H9 (cell line): ENCODE results near the gene TGFB1I1. TPM values are rescaled to one million over a fixed set of nuclear protein-coding genes. Genes with fewer than 3 reads are reported as not detected.

Experiments used
- DNase-seq: peaks from one replicate; pipeline ENCODE4 v3.0.0-alpha.2; 2017
- H2AFZ ChIP-seq: one replicate; pipeline ENCODE4 v1.6.1; 2013; ENCODE audit warnings: mild to moderate bottlenecking, low read length, control low read depth, moderate library complexity
- H2AK5ac ChIP-seq: 2 replicates; pipeline ENCODE4 v1.6.1; 2013; ENCODE audit warnings: low read length, control low read depth, mixed read lengths; ENCODE audit not compliant: insufficient read length
- H2BK120ac ChIP-seq: one replicate; pipeline ENCODE4 v1.6.1; 2013; ENCODE audit warnings: low read depth, mild to moderate bottlenecking, low read length, control low read depth, inconsistent platforms; ENCODE audit not compliant: poor library complexity, severe bottlenecking
- H2BK12ac ChIP-seq: 2 replicates; pipeline ENCODE4 v1.6.1; 2013; ENCODE audit warnings: low read length, control low read depth, mixed read lengths, low read depth; ENCODE audit not compliant: insufficient read length
- H2BK15ac ChIP-seq: 2 replicates; pipeline ENCODE4 v1.6.1; 2013; ENCODE audit warnings: low read depth, low read length, control low read depth
- H2BK20ac ChIP-seq: one replicate; pipeline ENCODE4 v1.6.1; 2013; ENCODE audit warnings: low read depth, mild to moderate bottlenecking, low read length, control low read depth, inconsistent platforms; ENCODE audit not compliant: poor library complexity, severe bottlenecking
- H2BK5ac ChIP-seq: 2 replicates; pipeline ENCODE4 v1.6.1; 2013; ENCODE audit warnings: low read length, control low read depth, mixed read lengths; ENCODE audit not compliant: insufficient read length
- H3K14ac ChIP-seq: 2 replicates; pipeline ENCODE4 v1.6.1; 2013; ENCODE audit warnings: low read length, control low read depth; ENCODE audit not compliant: insufficient read depth
- H3K18ac ChIP-seq: 2 replicates; pipeline ENCODE4 v1.6.1; 2013; ENCODE audit warnings: low read depth, mild to moderate bottlenecking, mixed read lengths, low read length, control low read depth; ENCODE audit not compliant: insufficient read length
- H3K23ac ChIP-seq: 2 replicates; pipeline ENCODE4 v1.6.1; 2013; ENCODE audit warnings: low read length, control low read depth, mixed read lengths, low read depth; ENCODE audit not compliant: insufficient read length
- H3K23me2 ChIP-seq: 2 replicates; pipeline ENCODE4 v1.6.1; 2013; ENCODE audit warnings: low read depth, mild to moderate bottlenecking, mixed read lengths, low read length, control low read depth; ENCODE audit not compliant: insufficient read length, poor library complexity, severe bottlenecking
- H3K27ac ChIP-seq: 2 replicates; pipeline ENCODE4 v1.5.1; 2013; ENCODE audit warnings: low read length, control low read depth, mixed read lengths, low read depth; ENCODE audit not compliant: insufficient read length
- H3K27me3 ChIP-seq: 2 replicates; pipeline ENCODE4 v1.6.1; 2013; ENCODE audit warnings: low read length, control low read depth, inconsistent platforms; ENCODE audit not compliant: insufficient read depth
- H3K4ac ChIP-seq: 2 replicates; pipeline ENCODE4 v1.6.1; 2013; ENCODE audit warnings: low read depth, mild to moderate bottlenecking, control low read depth, inconsistent platforms, low read length, moderate library complexity
- H3K4me1 ChIP-seq: 2 replicates; pipeline ENCODE4 v1.6.1; 2013; ENCODE audit warnings: low read length, control low read depth, inconsistent platforms; ENCODE audit not compliant: insufficient read depth
- H3K4me2 ChIP-seq: 2 replicates; pipeline ENCODE4 v1.6.1; 2013; ENCODE audit warnings: low read length, control low read depth, mixed read lengths; ENCODE audit not compliant: insufficient read length, insufficient read depth
- H3K56ac ChIP-seq: 2 replicates; pipeline ENCODE4 v1.6.1; 2013; ENCODE audit warnings: low read depth, mild to moderate bottlenecking, mixed read lengths, low read length, control low read depth; ENCODE audit not compliant: insufficient read length
- H3K79me1 ChIP-seq: 2 replicates; pipeline ENCODE4 v1.6.1; 2013; ENCODE audit warnings: low read depth, mild to moderate bottlenecking, moderate library complexity, low read length, control low read depth, inconsistent platforms; ENCODE audit not compliant: insufficient read depth, poor library complexity, severe bottlenecking
- H3K79me2 ChIP-seq: 2 replicates; pipeline ENCODE4 v1.6.1; 2013; ENCODE audit warnings: low read length, control low read depth, inconsistent platforms; ENCODE audit not compliant: insufficient read depth
- H3K9ac ChIP-seq: 2 replicates; pipeline ENCODE4 v1.6.1; 2013; ENCODE audit warnings: low read length, control low read depth, mixed read lengths; ENCODE audit not compliant: insufficient read length; ENCODE audit errors: extremely low read depth
- H3K9me3 ChIP-seq: one replicate; pipeline ENCODE4 v1.6.1; 2013; ENCODE audit warnings: low read depth, low read length, inconsistent platforms; ENCODE audit not compliant: control insufficient read depth
- H3T11ph ChIP-seq: one replicate; pipeline ENCODE4 v1.6.1; 2013; ENCODE audit warnings: mild to moderate bottlenecking, low read length, control low read depth, inconsistent platforms
- H4K20me1 ChIP-seq: one replicate; pipeline ENCODE4 v1.6.1; 2013; ENCODE audit not compliant: control insufficient read depth, insufficient read length, insufficient read depth
- H4K5ac ChIP-seq: 2 replicates; pipeline ENCODE4 v1.6.1; 2013; ENCODE audit warnings: low read depth, mild to moderate bottlenecking, mixed read lengths, low read length, control low read depth; ENCODE audit not compliant: insufficient read length
- H4K8ac ChIP-seq: replicated peaks from 2 replicates; pipeline ENCODE4 v1.6.1; 2013; ENCODE audit warnings: low read length, control low read depth, mixed read lengths, low read depth; ENCODE audit not compliant: insufficient read length
- H4K91ac ChIP-seq: 2 replicates; pipeline ENCODE4 v1.6.1; 2013; ENCODE audit warnings: low read depth, mild to moderate bottlenecking, moderate library complexity, mixed read lengths, low read length, control low read depth; ENCODE audit not compliant: insufficient read length
- H3K27ac Mint-ChIP-seq, 3 experiments: 2 replicates in 2 of 3; 3 replicates in 1 of 3; pipeline ENCODE4 v1.8.0; 2020 to 2021; ENCODE audit warnings: mixed read lengths in 3 of 3, mild to moderate bottlenecking in 1 of 3, moderate library complexity in 1 of 3
- H3K27me3 Mint-ChIP-seq: 2 replicates; pipeline ENCODE4 v1.8.0; 2021; ENCODE audit warnings: low read depth, mild to moderate bottlenecking, moderate library complexity, mixed read lengths
- H3K36me3 Mint-ChIP-seq, 3 experiments: 2 replicates in 2 of 3; 3 replicates in 1 of 3; pipeline ENCODE4 v1.8.0; 2020 to 2021; ENCODE audit warnings: low read depth in 3 of 3, mixed read lengths in 3 of 3; ENCODE audit not compliant: insufficient read depth in 1 of 3
- H3K4me1 Mint-ChIP-seq, 2 experiments: 2 replicates each; pipeline ENCODE4 v1.8.0; 2020; ENCODE audit warnings: mixed read lengths in 2 of 2
- H3K4me3 Mint-ChIP-seq, 2 experiments: 2 replicates in 1 of 2; 3 replicates in 1 of 2; pipeline ENCODE4 v1.8.0; 2020 to 2021; ENCODE audit warnings: mild to moderate bottlenecking in 2 of 2, mixed read lengths in 2 of 2, moderate library complexity in 1 of 2
- H3K9me3 Mint-ChIP-seq, 2 experiments: 2 replicates in 1 of 2; 3 replicates in 1 of 2; pipeline ENCODE4 v1.8.0; 2020; ENCODE audit warnings: mild to moderate bottlenecking in 2 of 2, mixed read lengths in 2 of 2, moderate library complexity in 1 of 2
- WGBS: extraction: QIAGEN DNeasy Blood & Tissue Kit; methylation state at CpG from one replicate; pipeline ENCODE4 v1.1.7; 2013; ENCODE audit warnings: missing lambda C conversion rate, low lambda C conversion rate, mixed read lengths; ENCODE audit not compliant: insufficient read length; ENCODE audit errors: extremely low coverage; 5-methylcytosine and 5-hydroxymethylcytosine counted together
- total RNA-seq: library from RNA; stranded (reverse); gene quantifications from 2 replicates; pipeline ENCODE4 v1.2.1, GENCODE V29; 2021
- TF ChIP-seq, protein P1 (sequence below): fragments of 200-600 bp; sonication (generic); conservative IDR thresholded peaks from 3 replicates; pipeline ENCODE4 v1.8.0; 2021; ENCODE audit warnings: antibody characterized with exemption, mild to moderate bottlenecking

Gene TGFB1I1
- total RNA-seq, 1 experiment from 2014 or later, result 15.4 TPM

GRCh38 chr16:31475946-31476302 is 4.0 kb downstream of the TGFB1I1 start:
- no CpG with 5 or more reads among the region's 26 CpGs for WGBS
- Mint-ChIP-seq H3K9me3 (no peaks in the 10 kb centered on the region; a peak in 1 of 5 replicates), H3K4me1 (peaks cover 21 to 26% of the 10 kb centered on the region in 2 experiments), H3K36me3 (peaks cover 0 to 14% (median 1%) of the 10 kb centered on the region in 3 experiments; a peak in 3 of 7 replicates), H3K4me3 (peak overlapping the region; percentile 73 to 85), H3K27me3 (peaks cover 68% of the 10 kb centered on the region), H3K27ac (no peak overlapping the region)
- Histone ChIP-seq H3T11ph (no peak overlapping the region), H4K8ac (no peak overlapping the region), H2BK15ac (no peak overlapping the region), H3K14ac (no peak overlapping the region), H3K4me2 (peak overlapping the region; percentile 90), H3K9ac (no peak overlapping the region), H4K5ac (no peak overlapping the region), H2BK12ac (no peak overlapping the region), H2BK5ac (no peak overlapping the region), H3K27ac (no peak overlapping the region), H2AFZ (no peak overlapping the region), H3K27me3 (peaks cover 1% of the 10 kb centered on the region; the same call in 1 of the 2 replicates), H3K18ac (no peak overlapping the region), H2BK20ac (no peak overlapping the region), H3K23me2 (peaks cover 22% of the 10 kb centered on the region), H3K56ac (no peak overlapping the region), H2AK5ac (no peak overlapping the region), H3K79me2 (no peaks in the 10 kb centered on the region), H3K9me3 (no peaks in the 10 kb centered on the region), H2BK120ac (no peak overlapping the region), H3K79me1 (no peaks in the 10 kb centered on the region), H3K4ac (no peak overlapping the region), H4K20me1 (no peaks in the 10 kb centered on the region), H3K4me1 (peaks cover 3% of the 10 kb centered on the region; the same call in 1 of the 2 replicates), H4K91ac (no peak overlapping the region), H3K23ac (no peak overlapping the region)
- peak; percentile 43 for DNase-seq
- TF ChIP-seq, protein P1, sequence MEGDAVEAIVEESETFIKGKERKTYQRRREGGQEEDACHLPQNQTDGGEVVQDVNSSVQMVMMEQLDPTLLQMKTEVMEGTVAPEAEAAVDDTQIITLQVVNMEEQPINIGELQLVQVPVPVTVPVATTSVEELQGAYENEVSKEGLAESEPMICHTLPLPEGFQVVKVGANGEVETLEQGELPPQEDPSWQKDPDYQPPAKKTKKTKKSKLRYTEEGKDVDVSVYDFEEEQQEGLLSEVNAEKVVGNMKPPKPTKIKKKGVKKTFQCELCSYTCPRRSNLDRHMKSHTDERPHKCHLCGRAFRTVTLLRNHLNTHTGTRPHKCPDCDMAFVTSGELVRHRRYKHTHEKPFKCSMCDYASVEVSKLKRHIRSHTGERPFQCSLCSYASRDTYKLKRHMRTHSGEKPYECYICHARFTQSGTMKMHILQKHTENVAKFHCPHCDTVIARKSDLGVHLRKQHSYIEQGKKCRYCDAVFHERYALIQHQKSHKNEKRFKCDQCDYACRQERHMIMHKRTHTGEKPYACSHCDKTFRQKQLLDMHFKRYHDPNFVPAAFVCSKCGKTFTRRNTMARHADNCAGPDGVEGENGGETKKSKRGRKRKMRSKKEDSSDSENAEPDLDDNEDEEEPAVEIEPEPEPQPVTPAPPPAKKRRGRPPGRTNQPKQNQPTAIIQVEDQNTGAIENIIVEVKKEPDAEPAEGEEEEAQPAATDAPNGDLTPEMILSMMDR, result no peak
